ENCODE measurements around the gene FAM89B. TPM values are rescaled to one million over a fixed set of nuclear protein-coding genes. Genes with fewer than 3 reads are reported as not detected.

Gene FAM89B
- total RNA-seq, 1 donor from 2014 or later, result 47.5 TPM

DNA sequence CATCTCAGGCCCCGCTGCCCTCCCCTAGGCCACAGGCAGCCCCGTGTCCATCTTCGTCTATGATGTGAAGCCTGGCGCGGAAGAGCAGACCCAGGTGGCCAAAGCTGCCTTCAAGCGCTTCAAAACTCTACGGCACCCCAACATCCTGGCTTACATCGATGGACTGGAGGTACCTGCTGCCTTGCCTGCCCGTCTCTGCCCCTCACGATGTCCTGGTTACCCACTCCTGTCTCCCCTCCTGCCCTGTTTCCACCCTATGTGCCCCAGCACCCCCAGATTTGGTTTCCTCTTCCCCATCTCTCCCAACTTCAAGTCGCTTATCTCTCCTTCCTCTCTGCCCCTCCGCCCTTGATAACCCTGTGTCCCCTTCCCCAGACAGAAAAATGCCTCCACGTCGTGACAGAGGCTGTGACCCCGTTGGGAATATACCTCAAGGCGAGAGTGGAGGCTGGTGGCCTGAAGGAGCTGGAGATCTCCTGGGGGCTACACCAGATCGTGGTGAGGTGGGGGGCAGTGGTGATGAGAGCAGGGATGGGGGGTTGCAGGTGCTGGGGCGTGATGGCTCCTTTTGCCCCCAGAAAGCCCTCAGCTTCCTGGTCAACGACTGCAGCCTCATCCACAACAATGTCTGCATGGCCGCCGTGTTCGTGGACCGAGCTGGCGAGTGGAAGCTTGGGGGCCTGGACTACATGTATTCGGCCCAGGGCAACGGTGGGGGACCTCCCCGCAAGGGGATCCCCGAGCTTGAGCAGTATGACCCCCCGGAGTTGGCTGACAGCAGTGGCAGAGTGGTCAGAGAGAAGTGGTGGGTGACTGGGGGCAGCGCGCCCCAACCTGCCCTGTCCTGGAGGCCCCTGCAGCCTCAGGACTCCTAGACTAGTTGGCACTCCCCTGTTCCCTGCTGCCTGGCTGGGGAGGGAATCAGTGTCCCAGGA lies 46.5 kb upstream of the FAM89B start:
- Histone ChIP-seq H3K9ac (ENCODE audit: low read length) (peak overlapping the region; percentile 95), H3K4me2 (ENCODE audit: low read length) (peak overlapping the region; percentile 98), H3K36me3 (ENCODE audit: insufficient read depth, low read length) (peaks cover 7% of the 10 kb centered on the region), H3K27me3 (ENCODE audit: insufficient read depth, low read length) (no peaks in the 10 kb centered on the region), H2AFZ (ENCODE audit: low read depth, low read length) (peak overlapping the region; percentile 59), H3K4me1 (ENCODE audit: insufficient read depth, low read length) (peaks cover 14% of the 10 kb centered on the region), H3K4me3 (ENCODE audit: insufficient read depth, low read depth, low read length) (peak overlapping the region; percentile 73), H3K27ac (ENCODE audit: low read depth, low read length) (peak overlapping the region; percentile 83), H3K9me3 (ENCODE audit: insufficient read depth, low read depth, low read length) (no peaks in the 10 kb centered on the region), H4K20me1 (ENCODE audit: insufficient read depth, low read length) (peaks cover 49% of the 10 kb centered on the region), H3K79me2 (ENCODE audit: insufficient read depth, low read length) (peaks cover 39% of the 10 kb centered on the region)
- TF ChIP-seq EZH2 (IDR thresholded peaks at IDR 0.05; ENCODE audit: insufficient read depth, low read length), result no peak
- TF ChIP-seq, protein P1, sequence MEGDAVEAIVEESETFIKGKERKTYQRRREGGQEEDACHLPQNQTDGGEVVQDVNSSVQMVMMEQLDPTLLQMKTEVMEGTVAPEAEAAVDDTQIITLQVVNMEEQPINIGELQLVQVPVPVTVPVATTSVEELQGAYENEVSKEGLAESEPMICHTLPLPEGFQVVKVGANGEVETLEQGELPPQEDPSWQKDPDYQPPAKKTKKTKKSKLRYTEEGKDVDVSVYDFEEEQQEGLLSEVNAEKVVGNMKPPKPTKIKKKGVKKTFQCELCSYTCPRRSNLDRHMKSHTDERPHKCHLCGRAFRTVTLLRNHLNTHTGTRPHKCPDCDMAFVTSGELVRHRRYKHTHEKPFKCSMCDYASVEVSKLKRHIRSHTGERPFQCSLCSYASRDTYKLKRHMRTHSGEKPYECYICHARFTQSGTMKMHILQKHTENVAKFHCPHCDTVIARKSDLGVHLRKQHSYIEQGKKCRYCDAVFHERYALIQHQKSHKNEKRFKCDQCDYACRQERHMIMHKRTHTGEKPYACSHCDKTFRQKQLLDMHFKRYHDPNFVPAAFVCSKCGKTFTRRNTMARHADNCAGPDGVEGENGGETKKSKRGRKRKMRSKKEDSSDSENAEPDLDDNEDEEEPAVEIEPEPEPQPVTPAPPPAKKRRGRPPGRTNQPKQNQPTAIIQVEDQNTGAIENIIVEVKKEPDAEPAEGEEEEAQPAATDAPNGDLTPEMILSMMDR (IDR thresholded peaks at IDR 0.05; ENCODE audit: insufficient read depth, low read depth, low read length), result no peak
- FAIRE-seq (no peak), DNase-seq (ENCODE audit: low read depth) (no peak)
- peaks cover 28% of the 10 kb centered on the region for H3K4me1 Mint-ChIP-seq (ENCODE audit: low read depth, unreplicated experiment)
- peak overlapping the region; percentile 88 for H3K4me3 Mint-ChIP-seq (ENCODE audit: unreplicated experiment)
- H3K9me3 Mint-ChIP-seq (ENCODE audit: unreplicated experiment), result peaks cover 5% of the 10 kb centered on the region
- H3K27me3 Mint-ChIP-seq (ENCODE audit: low read depth, unreplicated experiment), result no peaks in the 10 kb centered on the region
- H3K27ac Mint-ChIP-seq (ENCODE audit: unreplicated experiment), result peak overlapping the region; percentile 92
- H3K36me3 Mint-ChIP-seq (ENCODE audit: low read depth, unreplicated experiment), result peaks cover 14% of the 10 kb centered on the region

DNA sequence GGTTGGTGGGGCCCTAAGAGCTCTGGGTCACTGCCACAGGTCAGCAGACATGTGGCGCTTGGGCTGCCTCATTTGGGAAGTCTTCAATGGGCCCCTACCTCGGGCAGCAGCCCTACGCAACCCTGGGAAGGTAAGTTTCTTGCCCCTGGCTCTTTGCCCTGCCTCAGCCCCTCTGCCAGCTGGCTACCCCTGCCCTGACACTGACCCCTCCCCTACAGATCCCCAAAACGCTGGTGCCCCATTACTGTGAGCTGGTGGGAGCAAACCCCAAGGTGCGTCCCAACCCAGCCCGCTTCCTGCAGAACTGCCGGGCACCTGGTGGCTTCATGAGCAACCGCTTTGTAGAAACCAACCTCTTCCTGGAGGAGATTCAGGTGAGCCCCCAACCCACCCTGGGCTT lies 45.6 kb upstream of the FAM89B start:
- no peak for TF ChIP-seq EZH2 (IDR thresholded peaks at IDR 0.05; ENCODE audit: insufficient read depth, low read length)
- TF ChIP-seq, protein P1 (IDR thresholded peaks at IDR 0.05; ENCODE audit: insufficient read depth, low read depth, low read length), result no peak
- no peaks in the 10 kb centered on the region for H3K9me3 ChIP-seq (ENCODE audit: insufficient read depth, low read depth, low read length)
- Mint-ChIP-seq H3K4me3 (ENCODE audit: unreplicated experiment) (peak overlapping the region; percentile 88), H3K4me1 (ENCODE audit: low read depth, unreplicated experiment) (peaks cover 28% of the 10 kb centered on the region), H3K9me3 (ENCODE audit: unreplicated experiment) (peaks cover 5% of the 10 kb centered on the region), H3K27me3 (ENCODE audit: low read depth, unreplicated experiment) (no peaks in the 10 kb centered on the region), H3K36me3 (ENCODE audit: low read depth, unreplicated experiment) (peaks cover 16% of the 10 kb centered on the region), H3K27ac (ENCODE audit: unreplicated experiment) (peak overlapping the region; percentile 4)
- peaks cover 14% of the 10 kb centered on the region for H3K4me1 ChIP-seq (ENCODE audit: insufficient read depth, low read length)
- no peaks in the 10 kb centered on the region for H3K27me3 ChIP-seq (ENCODE audit: insufficient read depth, low read length)
- no peak for FAIRE-seq
- no peak overlapping the region for H3K9ac ChIP-seq (ENCODE audit: low read length)
- H3K4me3 ChIP-seq (ENCODE audit: insufficient read depth, low read depth, low read length), result no peak overlapping the region
- no peak overlapping the region for H2AFZ ChIP-seq (ENCODE audit: low read depth, low read length)
- DNase-seq (ENCODE audit: low read depth), result no peak
- H3K27ac ChIP-seq (ENCODE audit: low read depth, low read length), result no peak overlapping the region
- H3K4me2 ChIP-seq (ENCODE audit: low read length), result peak overlapping the region; percentile 98
- peaks cover 14% of the 10 kb centered on the region for H3K36me3 ChIP-seq (ENCODE audit: insufficient read depth, low read length)
- peaks cover 59% of the 10 kb centered on the region for H4K20me1 ChIP-seq (ENCODE audit: insufficient read depth, low read length)
- H3K79me2 ChIP-seq (ENCODE audit: insufficient read depth, low read length), result peaks cover 39% of the 10 kb centered on the region

All from astrocyte (in vitro differentiated cells and primary cell).